Activated naive CD4-positive, alpha-beta T cell treated with anti-CD3 and anti-CD28 coated beads, Interleukin-2, amount 50 U/mL, for 16 hours (primary cell): Measurements from ENCODE around the gene RAB43.
"Not testable (repeated sequence)": the region's sequence is repeated elsewhere in the genome, so short reads cannot be mapped to it uniquely, and the experiment has no call there.

Source experiments
- DNase-seq: peaks from one replicate; pipeline ENCODE4 v3.0.0-alpha.2; 2020

The RAB43 gene

GRCh38 chr3:129087138-129087702 lies 34.4 kb downstream of the RAB43 start:
- no peak for DNase-seq

DNA sequence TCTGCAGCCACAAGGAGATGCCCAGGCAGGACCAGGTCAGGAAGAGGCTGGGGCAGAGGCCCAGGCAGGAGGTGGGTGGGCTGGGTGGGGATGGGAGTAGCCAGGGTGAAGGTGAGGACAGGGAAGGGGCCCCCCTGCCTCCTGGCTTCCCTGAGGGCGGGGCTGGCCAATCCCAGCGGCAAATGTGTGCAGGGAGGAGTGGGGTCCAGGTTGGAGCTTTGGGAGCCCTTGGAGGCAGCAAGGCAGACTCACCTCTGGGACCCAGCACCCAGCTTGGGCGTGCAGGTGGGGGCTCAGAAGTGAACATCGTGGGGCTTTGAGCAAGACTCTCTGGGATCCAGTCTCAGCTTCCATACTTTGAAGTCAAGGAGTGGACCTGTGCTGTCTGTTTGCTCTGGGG lies 35.8 kb downstream of the RAB43 start:
- DNase-seq: no peak

DNA sequence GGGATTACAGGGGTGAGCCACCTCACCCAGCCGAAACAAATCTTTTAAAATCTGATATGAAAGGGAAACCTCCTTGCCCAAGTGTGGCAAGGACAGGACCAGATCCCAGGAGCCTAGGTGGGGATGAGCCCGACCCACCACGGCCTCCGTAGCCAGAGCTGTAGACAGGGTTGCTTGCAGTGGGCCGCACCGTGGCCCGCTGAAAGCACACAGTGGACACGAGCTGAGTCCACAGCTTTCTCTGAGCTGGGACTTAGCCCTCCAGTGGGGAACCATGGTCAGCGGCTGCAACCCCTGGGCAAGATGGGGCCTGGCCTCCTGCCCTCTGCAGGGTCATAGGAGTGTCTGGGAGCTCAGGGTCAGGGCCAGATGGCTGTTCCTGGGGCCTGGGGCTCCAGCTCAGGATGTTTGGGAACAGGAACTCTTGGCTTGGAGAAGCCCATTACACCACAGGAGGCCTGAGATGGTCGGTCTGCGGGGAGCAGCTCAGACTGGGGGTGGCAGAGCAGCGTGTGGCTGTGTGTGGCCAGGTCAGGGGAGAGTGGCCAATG lies 36.4 kb downstream of the RAB43 start:
- no peak for DNase-seq

DNA sequence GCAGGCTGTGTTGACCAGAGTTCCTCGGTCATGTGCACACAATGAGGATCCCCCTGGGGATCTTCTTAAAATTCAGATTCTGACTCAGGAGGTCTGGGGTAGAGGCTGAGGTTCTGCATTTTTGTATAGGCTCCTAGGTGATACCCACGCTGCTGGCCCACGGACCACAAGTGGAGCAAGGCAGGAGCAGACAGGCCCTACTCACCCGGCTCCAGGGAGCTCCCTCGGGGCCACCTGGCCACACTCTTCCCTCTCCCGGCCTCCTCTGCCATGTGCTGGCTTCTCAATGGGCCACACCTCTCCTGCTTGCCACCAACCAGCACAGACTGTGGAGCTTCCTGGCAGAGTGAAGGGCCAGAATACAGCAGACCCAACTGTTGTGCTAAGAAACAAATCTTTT lies 37.1 kb downstream of the RAB43 start:
- no peak for DNase-seq

DNA sequence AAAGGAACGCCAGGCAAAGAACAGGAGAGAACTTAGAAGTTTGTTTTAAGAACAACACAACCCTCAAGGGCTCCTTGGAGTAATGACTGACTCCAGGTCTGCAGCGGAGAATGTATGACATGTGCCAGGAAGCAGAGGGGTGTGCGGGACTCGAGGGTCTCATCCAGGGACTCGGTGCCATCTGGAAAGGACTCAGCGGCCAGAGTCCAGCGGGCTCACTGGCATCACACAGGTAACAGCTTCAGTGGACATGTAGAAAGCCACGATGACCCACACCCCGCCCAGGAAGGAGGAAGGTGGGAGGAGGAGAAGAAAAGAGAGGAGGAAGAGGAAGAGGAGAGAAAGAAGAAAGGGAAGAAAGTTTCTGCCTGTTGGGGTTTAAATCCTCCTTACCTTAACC lies 39.6 kb downstream of the RAB43 start:
- DNase-seq: no peak

DNA sequence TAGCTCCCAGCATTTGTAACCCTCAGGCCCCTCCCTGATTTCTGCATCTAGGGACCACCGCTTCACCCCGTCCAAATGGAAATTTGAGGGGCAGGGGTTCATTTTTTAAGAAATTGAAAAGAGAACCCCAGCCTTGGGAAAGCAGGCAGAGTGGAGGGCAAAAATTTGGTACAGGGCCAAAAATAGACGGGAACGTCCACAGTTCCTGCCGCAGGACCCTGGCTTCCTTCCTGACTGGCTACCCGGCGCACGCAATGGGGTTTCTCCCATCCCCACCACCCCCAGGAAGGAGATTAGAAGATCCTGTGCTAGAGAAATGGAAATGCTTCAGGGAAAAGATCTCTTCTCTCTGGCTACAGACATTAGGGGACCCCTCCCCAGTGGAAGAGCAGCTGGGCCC lies 40.1 kb downstream of the RAB43 start:
- no peak for DNase-seq

GRCh38 chr3:129078510-129078909 lies 43.1 kb downstream of the RAB43 start:
- no peak for DNase-seq

DNA sequence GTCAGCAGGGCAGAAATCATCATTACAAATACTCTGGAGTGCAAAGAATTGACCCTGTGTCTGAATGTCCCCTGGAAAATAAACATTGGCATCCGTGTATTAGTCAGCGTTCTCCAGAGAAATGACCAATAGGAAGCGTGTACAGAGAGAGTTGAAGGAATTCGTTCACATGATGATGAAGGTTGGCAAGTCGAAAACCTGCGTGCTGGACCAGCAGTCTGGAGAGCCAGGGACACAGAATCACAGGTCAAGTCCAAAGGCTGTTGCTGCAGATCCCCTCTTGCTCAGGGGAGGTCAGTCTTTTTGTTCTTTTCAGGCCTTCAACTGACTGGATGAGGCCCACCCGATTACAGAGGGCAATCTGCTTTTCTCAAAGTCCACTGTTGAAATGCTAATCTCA lies 44.4 kb downstream of the RAB43 start:
- no peak for DNase-seq

GRCh38 chr3:129070086-129070885 lies 51.3 kb downstream of the RAB43 start:
- no peak for DNase-seq

- DNase-seq: not testable (repeated sequence)
These were observed 52.1 kb downstream of the RAB43 start for GRCh38 chr3:129069313-129070085.

DNA sequence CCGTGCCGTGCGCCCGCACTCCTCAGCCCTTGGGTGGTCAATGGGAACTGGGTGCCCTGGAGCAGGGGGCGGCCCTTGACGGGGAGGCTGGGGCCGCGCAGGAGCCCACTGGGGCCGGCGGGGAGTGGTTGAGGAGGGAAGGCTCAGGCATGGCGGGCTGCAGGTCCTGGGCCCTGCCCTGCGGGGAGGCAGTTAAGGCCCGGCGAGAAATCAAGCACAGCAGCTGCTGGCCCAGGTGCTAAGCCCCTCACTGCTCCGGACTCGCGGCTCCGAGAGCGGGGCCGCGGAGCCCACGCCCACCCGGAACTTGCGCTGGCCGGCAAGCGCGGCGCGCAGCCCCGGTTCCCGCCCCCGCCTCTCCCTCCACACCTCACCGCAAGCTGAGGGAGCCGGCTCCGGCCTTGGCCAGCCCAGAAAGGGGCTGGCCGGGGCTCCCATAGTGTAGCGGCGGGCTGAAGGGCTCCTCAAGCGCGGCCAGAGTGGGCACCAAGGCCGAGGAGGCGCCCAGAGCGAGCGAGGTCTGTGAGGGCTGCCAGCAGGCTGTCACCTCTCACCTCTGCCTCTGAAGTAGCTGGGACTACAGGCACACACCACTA lies 53.2 kb downstream of the RAB43 start:
- DNase-seq: peak; percentile 19

DNA sequence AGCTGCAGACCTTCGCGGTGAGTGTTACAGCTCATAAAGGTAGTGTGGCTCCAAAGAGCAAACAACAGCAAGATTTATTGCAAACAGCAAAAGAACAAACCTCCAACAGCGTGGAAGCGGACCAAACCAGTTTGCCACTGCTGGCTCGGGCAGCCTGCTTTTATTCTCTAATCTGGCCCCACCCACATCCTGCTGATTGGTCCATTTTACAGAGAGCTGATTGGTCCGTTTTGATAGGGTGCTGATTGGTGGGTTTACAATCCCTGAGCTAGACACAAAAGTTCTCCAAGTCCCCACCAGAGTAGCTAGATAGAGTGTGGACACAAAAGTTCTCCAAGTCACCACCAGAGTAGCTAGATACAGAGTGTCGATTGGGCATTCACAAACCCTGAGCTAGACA lies 53.9 kb downstream of the RAB43 start:
- peak; percentile 23 for DNase-seq

GRCh38 chr3:129065720-129066073 lies 55.9 kb downstream of the RAB43 start:
- no peak for DNase-seq

GRCh38 chr3:129065016-129065719 lies 56.4 kb downstream of the RAB43 start:
- no peak for DNase-seq

DNA sequence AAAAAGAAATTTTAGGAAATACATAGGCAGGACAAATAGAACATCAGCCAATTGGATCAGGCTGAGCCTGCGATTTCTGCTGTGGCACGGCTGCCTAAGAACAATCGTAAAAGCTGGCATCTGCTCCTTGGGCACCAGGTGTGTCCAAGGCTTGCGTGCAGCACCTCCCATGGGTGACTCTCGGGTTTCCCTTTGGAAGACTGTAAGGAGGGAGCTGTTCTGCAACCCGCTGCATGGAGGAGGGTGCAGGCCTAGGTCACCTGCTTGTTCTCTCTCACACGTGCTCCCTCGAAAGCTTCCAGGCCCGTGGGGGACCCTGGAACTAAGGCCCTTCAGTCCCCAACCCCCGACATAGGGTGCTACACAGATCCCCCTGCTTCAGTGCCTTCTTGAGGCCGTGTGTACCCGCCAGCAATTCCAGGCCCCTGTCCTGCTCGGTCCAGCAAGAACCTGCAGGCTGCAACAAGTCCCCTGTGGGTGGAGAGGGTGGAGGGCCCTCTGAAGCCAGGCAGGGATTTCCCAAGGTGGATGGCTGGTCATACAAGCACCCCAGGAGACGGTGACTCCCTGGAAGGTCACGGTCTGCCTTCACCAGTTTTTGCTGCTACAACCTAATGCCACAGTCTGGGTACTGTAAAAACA lies 57.6 kb downstream of the RAB43 start:
- no peak for DNase-seq

GRCh38 chr3:129063091-129063640 lies 58.4 kb downstream of the RAB43 start:
- DNase-seq: no peak

DNA sequence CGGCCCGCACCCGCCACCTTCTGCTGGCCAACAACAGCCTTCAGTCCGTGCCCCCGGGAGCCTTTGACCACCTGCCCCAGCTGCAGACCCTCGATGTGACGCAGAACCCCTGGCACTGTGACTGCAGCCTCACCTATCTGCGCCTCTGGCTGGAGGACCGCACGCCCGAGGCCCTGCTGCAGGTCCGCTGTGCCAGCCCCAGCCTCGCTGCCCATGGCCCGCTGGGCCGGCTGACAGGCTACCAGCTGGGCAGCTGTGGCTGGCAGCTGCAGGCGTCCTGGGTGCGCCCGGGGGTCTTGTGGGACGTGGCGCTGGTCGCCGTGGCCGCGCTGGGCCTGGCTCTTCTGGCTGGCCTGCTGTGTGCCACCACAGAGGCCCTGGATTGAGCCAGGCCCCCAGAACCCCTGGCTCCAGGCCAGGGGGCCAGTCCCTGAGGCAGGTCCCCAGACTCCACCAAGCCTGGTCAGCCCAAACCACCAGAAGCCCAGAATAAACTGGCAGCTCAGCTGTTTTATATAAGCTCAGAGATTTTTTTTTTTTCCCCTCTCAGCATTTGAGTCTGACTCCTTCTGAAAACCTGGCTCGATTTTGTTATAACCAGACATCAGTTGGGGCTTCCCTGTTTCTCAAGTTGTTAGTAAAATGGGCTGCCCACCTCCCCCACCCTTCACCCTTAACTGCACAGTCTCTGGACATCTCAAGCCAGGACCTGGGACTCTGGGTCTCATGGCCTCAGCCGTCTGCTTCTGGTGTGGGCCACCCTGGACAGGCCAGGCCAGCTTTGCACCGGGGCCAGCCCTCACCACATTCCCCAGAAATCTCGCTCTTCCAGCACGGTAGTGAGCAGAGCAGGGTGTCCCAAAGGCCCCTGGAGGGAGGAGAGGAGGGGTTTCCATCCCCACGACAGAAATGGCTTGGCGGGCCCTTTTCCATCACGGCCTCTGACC lies 59.4 kb downstream of the RAB43 start:
- no peak for DNase-seq

- DNase-seq: no peak
These were observed 60.3 kb downstream of the RAB43 start for GRCh38 chr3:129061023-129061887.

- no peak for DNase-seq
These were observed 61.2 kb downstream of the RAB43 start, which contains the start of gene GP9 for GRCh38 chr3:129060276-129061022. Gene GP9 (plus strand): TSS chr3:129060779. CDS start chr3:129061740, 961 bp downstream.
